Ishikawa (cell line): ENCODE measurements around the gene TMEM252.

ENCODE experiments used
- CEBPB ChIP-seq: IDR thresholded peaks from 2 replicates; pipeline ENCODE4 v1.6.1; 2012
- EGR1 ChIP-seq: IDR thresholded peaks from 2 replicates; pipeline ENCODE4 v1.6.1; 2012
- EP300 ChIP-seq: IDR thresholded peaks from 2 replicates; pipeline ENCODE4 v1.6.1; 2012; ENCODE audit warnings: borderline replicate concordance
- MAX ChIP-seq: IDR thresholded peaks from 2 replicates; pipeline ENCODE4 v1.6.1; 2012
- TCF12 ChIP-seq: IDR thresholded peaks from 2 replicates; pipeline ENCODE4 v1.6.1; 2012; ENCODE audit warnings: low read depth
- TEAD4 ChIP-seq: IDR thresholded peaks from 2 replicates; pipeline ENCODE4 v1.6.1; 2012

GRCh38 chr9:68522131-68522530 is 18.6 kb downstream of the TMEM252 start:
- TF ChIP-seq EGR1 = no peak
- TF ChIP-seq EP300 = no peak
- TF ChIP-seq CEBPB = no peak
- no peak for TF ChIP-seq MAX
- no peak for TF ChIP-seq TEAD4
- no peak for TF ChIP-seq TCF12
